HFFc6 (cell line): ENCODE results near the gene TTC8. TPM values are rescaled to one million over a fixed set of nuclear protein-coding genes. Genes with fewer than 3 reads are reported as not detected.

Source experiments
- DNase-seq: peaks from one replicate; pipeline ENCODE4 v3.0.0-alpha.2; 2018
- H3K27ac Mint-ChIP-seq: 2 replicates; pipeline ENCODE4 v1.8.0; 2020; ENCODE audit warnings: mild to moderate bottlenecking, mixed read lengths
- H3K27me3 Mint-ChIP-seq: 2 replicates; pipeline ENCODE4 v1.8.0; 2021; ENCODE audit warnings: mild to moderate bottlenecking, moderate library complexity, mixed read lengths; ENCODE audit not compliant: insufficient read depth
- H3K36me3 Mint-ChIP-seq: 2 replicates; pipeline ENCODE4 v1.8.0; 2021; ENCODE audit warnings: low read depth, mixed read lengths
- H3K4me1 Mint-ChIP-seq: 2 replicates; pipeline ENCODE4 v1.8.0; 2020; ENCODE audit warnings: low read depth, mixed read lengths
- H3K4me3 Mint-ChIP-seq: 2 replicates; pipeline ENCODE4 v1.8.0; 2020; ENCODE audit warnings: mild to moderate bottlenecking, moderate library complexity, mixed read lengths
- H3K9me3 Mint-ChIP-seq: 2 replicates; pipeline ENCODE4 v1.8.0; 2020; ENCODE audit warnings: mild to moderate bottlenecking, mixed read lengths
- CTCF ChIP-seq: fragments of 200-600 bp; sonication (generic); IDR thresholded peaks from 2 replicates; pipeline ENCODE4 v1.5.0; 2021; ENCODE audit warnings: antibody characterized with exemption, mild to moderate bottlenecking
- total RNA-seq, 6 experiments: library from RNA; stranded (reverse); fragmentation: NEBNext Ultra II Directional; extraction: Animal tissue kit (Norgen Biotek cat#: 25700); gene quantifications; 2 replicates in 1 of 6; 3 replicates in 5 of 6; pipeline ENCODE4 v1.2.3, GENCODE V29; 2021

The TTC8 gene
- total RNA-seq, 6 experiments from 2014 or later = 51.3 to 70.0 (median 58.5) TPM

GRCh38 chr14:88790501-88791251, 33.8 kb upstream of the TTC8 start:
- Mint-ChIP-seq H3K27me3 (no peaks in the 10 kb centered on the region), H3K4me1 (peaks cover 60% of the 10 kb centered on the region), H3K4me3 (peak overlapping the region; percentile 88), H3K9me3 (no peaks in the 10 kb centered on the region), H3K36me3 (peaks cover 7% of the 10 kb centered on the region), H3K27ac (peak overlapping the region; percentile 10; the same call in 1 of the 2 replicates)
- DNase-seq = no peak
- no peak for TF ChIP-seq CTCF

GRCh38 chr14:88791252-88791621, 33.2 kb upstream of the TTC8 start:
- H3K4me3 Mint-ChIP-seq = peak overlapping the region; percentile 88
- no peaks in the 10 kb centered on the region for H3K9me3 Mint-ChIP-seq
- H3K27ac Mint-ChIP-seq = peak overlapping the region; percentile 55; the same call in 1 of the 2 replicates
- no peak for DNase-seq
- H3K4me1 Mint-ChIP-seq = peaks cover 55% of the 10 kb centered on the region
- peaks cover 7% of the 10 kb centered on the region; the same call in 1 of the 2 replicates for H3K36me3 Mint-ChIP-seq
- H3K27me3 Mint-ChIP-seq = no peaks in the 10 kb centered on the region
- TF ChIP-seq CTCF = no peak

- no peak for TF ChIP-seq CTCF
- peaks cover 3% of the 10 kb centered on the region; the same call in 1 of the 2 replicates for H3K36me3 Mint-ChIP-seq
- H3K4me3 Mint-ChIP-seq = peak overlapping the region; percentile 88
- no peaks in the 10 kb centered on the region for H3K9me3 Mint-ChIP-seq
- peak overlapping the region; percentile 55 for H3K27ac Mint-ChIP-seq
- no peaks in the 10 kb centered on the region for H3K27me3 Mint-ChIP-seq
- peak; percentile 2 for DNase-seq
- peaks cover 51% of the 10 kb centered on the region for H3K4me1 Mint-ChIP-seq
These were observed 32.6 kb upstream of the TTC8 start for GRCh38 chr14:88791629-88792472.

- Mint-ChIP-seq H3K4me3 (peak within 1 kb of the TSS; percentile 88), H3K9me3 (no peaks in the 10 kb centered on the region), H3K27ac (peak within 1 kb of the TSS; percentile 57), H3K36me3 (no peaks in the 10 kb centered on the region; the same call in 1 of the 2 replicates), H3K27me3 (no peaks in the 10 kb centered on the region), H3K4me1 (peaks cover 47% of the 10 kb centered on the region)
- peak; percentile 56 for TF ChIP-seq CTCF
- DNase-seq = peak; percentile 79
These were observed 31.8 kb upstream of the TTC8 start, which contains the start of gene EML5 for GRCh38 chr14:88792473-88793258. Gene EML5 (minus strand): TSS chr14:88792953. CDS start chr14:88792503, 450 bp downstream.

- DNase-seq = no peak
- no peak; the same call in 1 of the 2 replicates for TF ChIP-seq CTCF
- H3K36me3 Mint-ChIP-seq = no peaks in the 10 kb centered on the region; the same call in 1 of the 2 replicates
- peak overlapping the region; percentile 57 for H3K27ac Mint-ChIP-seq
- no peaks in the 10 kb centered on the region for H3K9me3 Mint-ChIP-seq
- peak overlapping the region; percentile 85 for H3K4me3 Mint-ChIP-seq
- H3K4me1 Mint-ChIP-seq = peaks cover 47% of the 10 kb centered on the region
- H3K27me3 Mint-ChIP-seq = no peaks in the 10 kb centered on the region
These were observed 31.2 kb upstream of the TTC8 start for GRCh38 chr14:88793259-88793625.
